Measurements from ENCODE around the gene MYOG. TPM values are rescaled to one million over a fixed set of nuclear protein-coding genes. Genes with fewer than 3 reads are reported as not detected.

Gene MYOG
- total and polyA plus RNA-seq, 2 of the 4 experiments (the other 2 are of a cell fraction) = not detected

- in situ Hi-C loops (cut with MboI; ENCODE audit: low sequenced_read_pairs) (no loop called here), dilution Hi-C loops (cut with HindIII; ENCODE audit: low sequenced_read_pairs, unreplicated experiment) (no loop called here), intact Hi-C loops (cut with micrococcal nuclease) (loop anchor here (10.0 kb wide), 2 partner anchors 302 to 452 kb away; no protein-coding TSS in a partner anchor)
- H3K4me1 ChIP-seq (ENCODE audit: control insufficient read depth, insufficient read depth, low read length) = peaks cover 20% of the 10 kb centered on the region
- no peak overlapping the region for H3K18ac ChIP-seq (ENCODE audit: low read depth, low read length)
- H3K9me3 ChIP-seq (ENCODE audit: control insufficient read depth, insufficient read depth, low read length) = no peaks in the 10 kb centered on the region
- no peak overlapping the region for H3K9ac ChIP-seq (ENCODE audit: low read depth, low read length)
- H3K27ac ChIP-seq (ENCODE audit: insufficient read depth, low read length) = no peak overlapping the region
- no peak overlapping the region for H2AK9ac ChIP-seq (replicated peaks; ENCODE audit: low read depth, low read length, poor library complexity)
- BruUV-seq (replicated peaks) = no TSS peak
- H3K9me1 ChIP-seq (ENCODE audit: insufficient read depth, low read length) = 0 out of 2 replicates have a peak, but pooled peaks cover 5% of the 10 kb centered on the region
- H3K23ac ChIP-seq (ENCODE audit: low read depth, low read length) = no peak overlapping the region
- H2AFZ ChIP-seq (replicated peaks; ENCODE audit: low read length, poor library complexity) = no peak overlapping the region
- no peak overlapping the region for H2BK120ac ChIP-seq (ENCODE audit: low read depth, low read length)
- WGBS, 2 experiments (ENCODE audit: extremely low coverage in 2 of 2, insufficient read length in 1 of 2) = 100% methylated on average over 1 of the region's 2 CpGs; no CpG with 5 or more reads in 1 of the 2 experiments
- no peak overlapping the region for H2BK20ac ChIP-seq (ENCODE audit: low read depth, low read length)
- no peak overlapping the region for H3K14ac ChIP-seq (replicated peaks; ENCODE audit: low read depth, low read length)
- H4K8ac ChIP-seq (ENCODE audit: low read depth in 2 of 2, low read length in 2 of 2) = no peak overlapping the region
- no peak overlapping the region for H2BK5ac ChIP-seq (ENCODE audit: low read depth, low read length, poor library complexity, severe bottlenecking)
- H4K5ac ChIP-seq (ENCODE audit: low read depth, low read length) = no peak overlapping the region
- peaks cover 7% of the 10 kb centered on the region; the same call in 1 of the 2 replicates for H4K20me1 ChIP-seq (ENCODE audit: insufficient read depth, low read length)
- peaks cover 4 to 9% of the 10 kb centered on the region in 2 experiments; a peak in 2 of 4 replicates for H3K79me1 ChIP-seq (ENCODE audit: low read depth in 1 of 2, low read length in 2 of 2)
- DNase-seq = no peak
- H3K36me3 ChIP-seq (ENCODE audit: control insufficient read depth, insufficient read depth, low read length) = no peaks in the 10 kb centered on the region
- H3K4ac ChIP-seq (ENCODE audit: low read depth, low read length) = no peak overlapping the region
- TF ChIP-seq POLR2A (IDR thresholded peaks at IDR 0.05; ENCODE audit: low read depth, low read length) (no peak), CEBPB (IDR thresholded peaks at IDR 0.05; ENCODE audit: low read depth, low read length) (no peak), SMC3 (IDR thresholded peaks at IDR 0.05; ENCODE audit: low read depth, low read length) (no peak), FOS (IDR thresholded peaks at IDR 0.05; ENCODE audit: low read depth, low read length) (no peak), MAFK (IDR thresholded peaks at IDR 0.05; ENCODE audit: low read depth, low read length) (peak; percentile 70)
- H3K56ac ChIP-seq (ENCODE audit: extremely low read depth, insufficient read depth, low read length) = no peak overlapping the region
- no peak overlapping the region for H2BK15ac ChIP-seq (ENCODE audit: low read depth, low read length)
- no peak overlapping the region for H3K4me2 ChIP-seq (ENCODE audit: low read depth, low read length)
- no peak overlapping the region for H2AK5ac ChIP-seq (ENCODE audit: low read depth, low read length)
- no peaks in the 10 kb centered on the region; the same call in 1 of the 2 replicates for H3K27me3 ChIP-seq (ENCODE audit: control insufficient read depth, insufficient read depth, low read length)
- ChIA-PET POLR2A (ENCODE audit: unreplicated experiment) (no interaction called here), CTCF (no interaction called here)
- H4K91ac ChIP-seq (ENCODE audit: insufficient read depth, low read depth, low read length) = no peak overlapping the region
- ATAC-seq (ENCODE audit: low read depth) = no peak
- H3K4me3 ChIP-seq (ENCODE audit: insufficient read depth, low read depth, low read length) = no peak overlapping the region
These were observed 52.5 kb downstream of the MYOG start for GRCh38 chr1:203033287-203033686.

Other genes starting within 250 kb of the MYOG start
- gene RABIF, start 196.9 kb downstream of the MYOG start, total RNA-seq (2012; rRNA removed) = 4.8 and 6.9 TPM in 2 replicates
- gene RABIF, start 196.9 kb downstream of the MYOG start, polyA plus RNA-seq (2012; rRNA removed) = 7.8 and 7.9 TPM in 2 replicates
- gene KLHL12, start 158.8 kb downstream of the MYOG start, total RNA-seq (2012; rRNA removed) = 33.6 and 38.4 TPM in 2 replicates
- 14.3 and 17.2 TPM in 2 replicates for gene KLHL12, start 158.8 kb downstream of the MYOG start, polyA plus RNA-seq (2012; rRNA removed)
- 83.9 and 92.5 TPM in 2 replicates for gene ADIPOR1, start 127.7 kb downstream of the MYOG start, total RNA-seq (2012; rRNA removed)
- gene ADIPOR1, start 127.7 kb downstream of the MYOG start, polyA plus RNA-seq (2012; rRNA removed) = 80.4 and 82.7 TPM in 2 replicates
- 38.6 and 45.0 TPM in 2 replicates for gene CYB5R1, start 118.8 kb downstream of the MYOG start, total RNA-seq (2012; rRNA removed)
- gene CYB5R1, start 118.8 kb downstream of the MYOG start, polyA plus RNA-seq (2012; rRNA removed) = 45.7 and 45.9 TPM in 2 replicates
- gene TMEM183A, start 78.6 kb downstream of the MYOG start, total RNA-seq (2012; rRNA removed) = 63.1 and 68.0 TPM in 2 replicates
- 52.8 and 56.8 TPM in 2 replicates for gene TMEM183A, start 78.6 kb downstream of the MYOG start, polyA plus RNA-seq (2012; rRNA removed)
- 3.6 and 5.4 TPM in 2 replicates for gene PPFIA4, start 59.5 kb downstream of the MYOG start, total RNA-seq (2012; rRNA removed)
- 13.7 and 14.3 TPM in 2 replicates for gene PPFIA4, start 59.5 kb downstream of the MYOG start, polyA plus RNA-seq (2012; rRNA removed)
- under 0.01 and 0.36 TPM in 2 replicates for gene ADORA1, start 41.7 kb upstream of the MYOG start, total RNA-seq (2012; rRNA removed)
- gene ADORA1, start 41.7 kb upstream of the MYOG start, polyA plus RNA-seq (2012; rRNA removed) = 0.56 and 0.66 TPM in 2 replicates
- not detected in 2 replicates for gene MYBPH, start 89.8 kb upstream of the MYOG start, total RNA-seq (2012; rRNA removed)
- not detected in 2 replicates for gene MYBPH, start 89.8 kb upstream of the MYOG start, polyA plus RNA-seq (2012; rRNA removed)
- gene CHI3L1, start 100.7 kb upstream of the MYOG start, total RNA-seq (2012; rRNA removed) = 0.28 TPM in 1 of 2 replicates, not detected in the other
- 0.17 TPM in 1 of 2 replicates, not detected in the other for gene CHI3L1, start 100.7 kb upstream of the MYOG start, polyA plus RNA-seq (2012; rRNA removed)
- gene CHIT1, start 143.7 kb upstream of the MYOG start, total RNA-seq (2012; rRNA removed) = not detected in 2 replicates
- gene CHIT1, start 143.7 kb upstream of the MYOG start, polyA plus RNA-seq (2012; rRNA removed) = not detected in 2 replicates
- 8.4 and 10.3 TPM in 2 replicates for gene BTG2, start 219.5 kb upstream of the MYOG start, total RNA-seq (2012; rRNA removed)
- 10.7 and 18.8 TPM in 2 replicates for gene BTG2, start 219.5 kb upstream of the MYOG start, polyA plus RNA-seq (2012; rRNA removed)

Measured in IMR-90 (cell line).